Measurements from ENCODE around the gene PLXNA4.

- no peak for TF ChIP-seq EZH2phosphoT487 (IDR thresholded peaks at IDR 0.05; ENCODE audit: low read depth)
- TF ChIP-seq CTCF (IDR thresholded peaks at IDR 0.05; ENCODE audit: low read depth, low read length): no peak
Measured at GRCh38 chr7:132221356-132221755, 354.9 kb downstream of the PLXNA4 start.
